ENCODE measurements around the gene MPC1L.
"Not testable (repeated sequence)": the region's sequence is repeated elsewhere in the genome, so short reads cannot be mapped to it uniquely, and the experiment has no call there.

MPC1L gene

GRCh38 chrX:40623139-40623536 is at the start of gene MPC1L:
Gene MPC1L, plus strand, starts transcription at chrX:40623428. Its CDS starts 138 bp downstream, at chrX:40623566.
- no peak for DNase-seq (ENCODE audit: low read depth in 2 of 2)

- DNase-seq (ENCODE audit: low read depth in 2 of 2): no peak
These were observed 49.5 kb upstream of the MPC1L start for GRCh38 chrX:40573763-40574162.

- not testable (repeated sequence) for DNase-seq (ENCODE audit: low read depth in 2 of 2)
These were observed 47.8 kb upstream of the MPC1L start for GRCh38 chrX:40575411-40575810.

GRCh38 chrX:40576291-40576690 is 46.9 kb upstream of the MPC1L start:
- no peak for DNase-seq (ENCODE audit: low read depth in 2 of 2)

DNA sequence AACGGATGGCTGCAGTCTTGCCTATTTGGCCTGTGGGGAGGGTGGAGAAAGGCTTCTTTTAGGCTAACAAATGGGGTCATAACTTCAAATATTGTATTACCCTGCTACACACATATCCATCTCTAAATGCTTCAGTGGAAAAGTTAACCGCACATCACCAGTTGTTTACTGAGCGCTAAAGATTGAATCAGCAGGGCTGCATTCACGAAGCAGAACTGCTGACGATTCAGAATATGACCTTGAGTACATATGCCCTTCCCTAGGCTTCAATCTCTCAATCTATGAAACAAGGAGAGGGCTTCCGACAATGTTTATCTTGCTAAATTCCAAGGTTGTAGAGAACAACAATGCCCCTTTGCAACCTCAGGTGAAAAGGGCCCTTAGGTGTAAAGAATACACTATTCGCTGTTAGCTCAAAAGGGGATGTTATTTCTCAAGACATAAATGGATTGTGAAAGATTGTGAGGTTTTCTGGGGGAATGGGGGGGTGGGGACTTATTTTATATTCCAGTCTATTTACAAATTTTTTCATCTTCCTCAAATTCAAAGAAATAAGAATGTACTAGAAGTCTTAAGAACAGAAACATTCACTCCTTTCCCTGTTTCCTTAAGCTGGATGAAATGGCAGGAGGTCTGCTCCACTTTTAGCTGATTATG is 45.1 kb upstream of the MPC1L start:
- no peak for DNase-seq (ENCODE audit: low read depth in 2 of 2)

- no peak for DNase-seq (ENCODE audit: low read depth in 2 of 2)
These were observed 44.1 kb upstream of the MPC1L start for GRCh38 chrX:40579141-40579540.

DNA sequence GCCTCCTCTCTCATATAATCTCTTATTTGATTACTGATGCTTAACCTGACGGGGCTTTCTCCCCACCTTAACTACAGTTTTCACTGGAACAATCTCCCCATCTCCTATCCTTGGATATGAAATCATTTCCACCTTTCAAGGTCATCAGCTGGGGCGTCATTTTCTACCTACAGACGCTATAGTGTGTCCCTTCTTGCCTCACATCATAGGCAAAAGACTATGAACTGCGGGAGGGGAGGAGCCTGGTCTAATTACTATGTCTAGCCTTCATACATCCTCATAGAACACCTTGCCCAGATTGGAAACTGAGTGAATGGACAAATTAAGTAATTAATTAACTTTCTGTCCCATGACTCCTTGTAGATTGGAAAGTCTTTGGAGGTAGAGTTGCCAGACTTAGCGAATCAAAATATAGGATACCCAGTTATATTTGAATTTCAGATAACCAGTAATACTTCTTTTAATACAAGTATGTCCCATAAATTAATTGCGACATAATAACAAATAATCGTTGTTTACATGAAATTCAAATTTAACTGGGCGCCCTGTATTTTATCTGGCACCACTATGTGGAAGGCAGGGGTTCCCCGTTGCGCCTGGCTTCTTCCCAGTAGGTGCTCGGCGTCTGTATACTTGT is 43.2 kb upstream of the MPC1L start:
- DNase-seq (ENCODE audit: low read depth in 2 of 2): no peak

DNA sequence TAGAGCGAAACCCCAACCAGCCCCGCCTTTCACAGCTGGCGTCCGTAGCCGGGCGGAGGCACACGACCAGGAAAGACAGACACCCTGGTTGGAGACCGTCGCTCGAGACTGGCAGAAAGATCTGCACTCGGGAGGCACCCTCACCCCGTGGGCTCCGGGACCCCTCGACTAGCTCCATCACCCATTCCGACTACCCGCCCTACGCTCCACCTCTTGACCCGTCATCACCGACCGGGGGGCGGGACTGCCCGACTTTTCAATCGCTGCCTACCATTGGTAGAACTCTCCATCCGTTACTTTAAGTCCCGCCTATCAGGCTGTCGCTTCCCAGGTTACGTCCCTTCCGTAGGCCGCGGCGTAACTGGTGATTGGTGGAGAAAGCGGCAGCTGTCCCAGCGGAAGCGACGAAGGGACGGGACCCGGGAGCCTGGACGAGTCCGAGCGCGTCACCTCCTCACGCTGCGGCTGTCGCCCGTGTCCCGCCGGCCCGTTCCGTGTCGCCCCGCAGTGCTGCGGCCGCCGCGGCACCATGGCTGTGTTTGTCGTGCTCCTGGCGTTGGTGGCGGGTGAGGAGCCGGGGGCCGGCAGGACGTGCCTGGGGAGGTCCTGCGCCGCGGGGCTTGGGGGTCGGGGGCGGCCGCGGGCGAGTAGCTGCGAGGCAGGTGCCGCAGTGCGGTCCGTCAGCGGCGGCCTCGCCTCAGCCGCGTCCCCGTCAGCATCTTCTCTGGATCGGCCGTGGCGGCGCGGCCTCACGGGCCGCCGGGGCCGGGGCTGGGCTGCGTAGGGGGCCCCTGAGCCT is 42.5 kb upstream of the MPC1L start, which contains the start of gene ATP6AP2:
ATP6AP2 (plus strand) TSS at position 434 of the 799 bp plus-strand sequence; CDS start at position 530, 96 bp downstream.
- DNase-seq (ENCODE audit: low read depth in 2 of 2): peak; percentile 72 to 81

GRCh38 chrX:40581336-40581920 is 41.8 kb upstream of the MPC1L start:
- DNase-seq (ENCODE audit: low read depth in 2 of 2): no peak

- not testable (repeated sequence) for DNase-seq (ENCODE audit: low read depth in 2 of 2)
These were observed 41.0 kb upstream of the MPC1L start for GRCh38 chrX:40582178-40582577.

DNA sequence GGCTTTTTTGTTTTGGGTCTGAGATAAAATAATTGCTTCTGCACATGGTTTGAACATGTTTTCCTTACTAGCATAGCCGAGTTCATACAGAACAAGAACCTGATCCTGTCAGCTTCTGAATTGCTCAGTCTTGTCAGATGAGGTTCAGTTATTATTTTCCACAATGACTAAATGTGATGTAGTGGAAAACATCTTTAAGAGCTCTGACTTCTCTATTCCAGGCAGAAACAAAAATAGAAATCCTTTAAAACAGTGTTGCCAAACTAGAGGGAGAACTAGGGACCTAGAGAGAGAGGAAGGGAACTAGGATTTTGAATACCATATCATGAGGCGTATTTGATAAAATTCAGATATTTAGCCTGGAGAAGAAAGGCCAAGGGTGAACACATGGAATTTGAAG is 40.4 kb upstream of the MPC1L start:
- no peak for DNase-seq (ENCODE audit: low read depth in 2 of 2)

DNA sequence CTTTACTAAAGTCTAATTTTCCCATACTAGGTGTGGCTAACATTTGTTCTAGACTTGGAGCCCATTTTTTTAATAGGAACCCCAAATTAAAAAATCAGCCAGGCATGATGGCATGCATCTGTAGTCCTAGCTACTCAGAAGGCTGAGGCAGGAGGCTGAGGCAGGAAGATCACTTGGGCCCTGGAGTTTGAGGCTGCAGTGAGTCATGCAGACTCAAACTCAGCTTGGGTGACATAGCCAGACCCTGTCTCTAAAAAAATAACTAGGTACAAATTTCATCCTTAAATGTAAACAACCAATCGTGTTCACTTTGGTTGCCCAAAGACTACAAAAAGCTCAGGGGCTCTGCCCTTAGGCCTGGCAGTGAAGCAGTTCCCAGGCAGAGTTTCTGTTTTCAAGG is 35.6 kb upstream of the MPC1L start:
- DNase-seq (ENCODE audit: low read depth in 2 of 2): not testable (repeated sequence)

DNA sequence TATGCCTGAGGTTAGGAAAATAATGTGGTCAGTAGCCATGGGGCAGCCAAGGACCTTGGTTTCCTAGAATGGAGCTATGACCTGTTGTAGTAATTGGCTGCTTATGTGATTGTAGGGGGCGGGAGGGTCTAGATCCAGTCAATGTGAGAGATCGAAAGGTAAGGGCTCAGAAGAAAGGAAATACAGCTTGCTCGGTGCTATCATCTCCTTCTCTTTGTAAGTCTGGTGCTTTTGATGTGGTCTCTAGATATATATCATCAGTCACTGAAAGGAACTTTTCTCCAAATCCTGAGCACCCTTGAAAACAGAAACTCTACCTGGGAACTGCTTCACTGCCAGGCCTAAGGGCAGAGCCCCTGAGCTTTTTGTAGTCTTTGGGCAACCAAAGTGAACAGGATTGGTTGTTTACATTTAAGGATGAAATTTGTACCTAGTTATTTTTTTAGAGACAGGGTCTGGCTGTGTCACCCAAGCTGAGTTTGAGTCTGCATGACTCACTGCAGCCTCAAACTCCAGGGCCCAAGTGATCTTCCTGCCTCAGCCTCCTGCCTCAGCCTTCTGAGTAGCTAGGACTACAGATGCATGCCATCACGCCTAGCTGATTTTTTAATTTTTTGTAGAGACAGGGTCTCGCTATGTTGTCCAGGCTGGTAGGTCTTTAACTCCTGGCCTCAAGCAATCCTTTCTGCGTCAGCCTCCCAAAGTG is 33.5 kb upstream of the MPC1L start:
- not testable (repeated sequence) for DNase-seq (ENCODE audit: low read depth in 2 of 2)

DNA sequence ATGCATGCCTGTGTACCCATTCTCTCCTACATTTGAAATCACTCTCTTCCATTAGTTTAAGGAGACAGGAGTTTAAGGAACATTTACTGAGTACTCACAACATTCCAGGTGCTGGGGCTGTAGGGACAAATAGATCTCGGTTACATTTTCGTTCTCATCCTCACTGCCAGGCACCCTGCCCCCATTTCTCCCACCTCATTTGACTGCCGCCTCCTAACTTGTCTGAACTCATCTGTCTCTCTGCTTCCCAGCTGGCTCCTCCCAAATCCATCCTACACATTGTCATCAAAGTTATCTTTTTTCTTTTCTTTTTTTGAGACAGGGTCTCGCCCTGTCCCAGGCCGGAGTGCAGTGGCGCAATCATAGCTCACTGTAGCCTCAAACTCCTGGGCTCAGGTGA is 19.8 kb upstream of the MPC1L start:
- DNase-seq (ENCODE audit: low read depth in 2 of 2): no peak

- no peak for DNase-seq (ENCODE audit: low read depth in 2 of 2)
These were observed 15.8 kb upstream of the MPC1L start for GRCh38 chrX:40607381-40607780.

DNA sequence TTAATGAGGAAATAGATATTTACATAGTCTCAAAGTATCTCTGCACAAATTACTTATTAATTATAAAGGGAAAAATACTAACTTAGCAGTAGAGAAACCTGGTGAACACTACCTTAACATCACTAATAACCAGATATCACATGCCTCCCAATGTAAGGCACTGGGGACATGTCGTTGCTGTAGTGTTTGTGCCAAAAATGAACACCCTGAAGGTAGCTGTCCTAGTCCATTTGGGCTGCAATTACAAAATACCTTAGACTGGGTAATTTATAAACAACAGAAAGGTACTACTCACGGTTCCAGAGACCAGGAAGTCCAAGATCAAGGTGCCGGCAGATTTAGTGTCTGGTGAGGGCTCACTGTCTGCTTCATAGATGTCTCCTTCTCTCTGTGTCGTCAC is 10.7 kb upstream of the MPC1L start:
- DNase-seq (ENCODE audit: low read depth in 2 of 2): no peak

DNA sequence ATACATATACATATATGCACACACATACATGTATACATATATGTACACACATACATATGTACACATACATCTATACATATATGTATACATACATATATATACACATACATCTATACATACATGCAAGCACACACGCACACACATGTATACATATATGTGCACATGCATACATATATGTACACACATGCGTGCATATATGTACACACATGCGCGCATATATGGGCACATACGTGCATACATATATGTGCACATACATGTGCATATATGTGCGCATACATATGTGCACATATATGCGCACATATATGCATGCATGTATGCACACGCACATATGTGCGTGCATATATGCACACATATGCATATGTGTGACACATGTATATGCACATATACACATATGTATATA is 7.3 kb upstream of the MPC1L start:
- no peak for DNase-seq (ENCODE audit: low read depth in 2 of 2)

DNA sequence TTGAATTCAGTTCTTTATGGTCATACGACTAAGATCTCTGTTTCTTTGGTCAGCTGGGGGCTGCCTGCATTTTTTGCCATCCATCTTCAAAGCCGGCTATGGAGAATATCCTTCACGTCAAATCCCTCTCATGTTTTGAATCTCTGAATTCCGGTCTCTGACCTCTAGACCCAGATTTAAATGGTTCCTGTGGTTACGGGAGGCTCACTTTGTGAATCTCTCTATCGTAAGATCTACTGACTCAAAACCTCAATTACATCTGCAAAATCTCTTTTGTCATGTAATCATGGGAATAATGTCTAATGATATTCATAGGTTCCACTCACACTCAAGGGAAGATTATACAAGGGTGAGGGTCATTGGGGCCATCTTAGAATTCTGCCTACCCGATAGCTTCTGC is 5.7 kb upstream of the MPC1L start:
- DNase-seq (ENCODE audit: low read depth in 2 of 2): no peak

DNA sequence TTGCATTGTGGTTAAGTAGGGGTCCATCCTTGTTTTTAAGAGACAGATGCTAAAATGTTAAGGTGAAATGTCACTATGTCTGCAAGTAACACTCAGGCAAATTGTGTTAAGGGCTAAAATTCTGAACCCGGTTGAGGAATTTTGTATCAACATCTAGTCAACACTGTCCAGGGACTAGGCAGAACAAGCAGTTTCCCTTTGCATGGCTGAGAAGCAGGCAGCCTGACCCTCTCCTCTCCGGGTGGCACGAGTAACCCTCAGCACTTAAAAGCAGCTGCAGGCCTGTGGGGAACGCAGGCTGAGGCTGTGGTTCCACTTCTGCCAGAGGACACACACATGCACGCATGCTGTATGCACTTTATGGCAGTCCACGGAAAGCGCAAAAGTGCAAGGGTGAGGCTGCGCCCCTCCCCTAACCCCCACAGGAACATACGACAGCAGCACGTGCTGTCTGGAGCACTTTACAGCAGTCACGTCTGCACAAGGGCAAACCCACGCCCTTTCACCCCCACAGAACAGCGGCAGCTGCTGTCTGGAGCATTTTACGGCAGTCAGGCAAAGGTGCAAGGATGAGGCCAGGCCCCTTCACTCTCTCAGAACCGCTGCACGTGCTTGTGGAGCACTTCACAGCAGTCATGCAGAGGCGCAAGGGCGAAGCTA is 619 bp upstream of the MPC1L start:
- DNase-seq (ENCODE audit: low read depth in 2 of 2): no peak

GRCh38 chrX:40623665-40624064 is 437 bp downstream of the MPC1L start:
- DNase-seq (ENCODE audit: low read depth in 2 of 2): no peak

DNA sequence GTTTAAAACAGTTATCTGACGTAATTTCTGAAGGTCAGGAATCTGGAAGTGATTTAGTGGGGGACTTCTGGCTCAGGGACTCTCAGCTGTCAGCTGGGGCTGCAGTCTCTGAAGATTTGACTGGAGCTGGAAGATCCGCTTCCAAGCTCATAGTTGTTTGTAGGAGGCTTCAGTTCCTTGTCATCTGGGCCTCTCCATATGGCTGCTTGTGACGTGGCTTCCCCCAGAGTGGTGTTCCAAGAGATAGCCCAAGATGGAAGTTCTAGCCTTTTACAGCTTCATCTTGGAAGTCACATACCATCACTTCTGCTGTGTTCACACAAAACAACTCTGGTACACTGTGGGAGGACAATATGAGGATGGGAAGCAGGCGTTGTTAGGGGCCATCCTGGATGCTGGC is 2.1 kb downstream of the MPC1L start:
- DNase-seq (ENCODE audit: low read depth in 2 of 2): no peak

All from stimulated activated CD8-positive, alpha-beta memory T cell treated with anti-CD3 and anti-CD28 coated beads, Interleukin-15, amount 100 ng/mL, for 4 hours (primary cell).